ENCODE measurements around the gene GAPVD1.

DNA sequence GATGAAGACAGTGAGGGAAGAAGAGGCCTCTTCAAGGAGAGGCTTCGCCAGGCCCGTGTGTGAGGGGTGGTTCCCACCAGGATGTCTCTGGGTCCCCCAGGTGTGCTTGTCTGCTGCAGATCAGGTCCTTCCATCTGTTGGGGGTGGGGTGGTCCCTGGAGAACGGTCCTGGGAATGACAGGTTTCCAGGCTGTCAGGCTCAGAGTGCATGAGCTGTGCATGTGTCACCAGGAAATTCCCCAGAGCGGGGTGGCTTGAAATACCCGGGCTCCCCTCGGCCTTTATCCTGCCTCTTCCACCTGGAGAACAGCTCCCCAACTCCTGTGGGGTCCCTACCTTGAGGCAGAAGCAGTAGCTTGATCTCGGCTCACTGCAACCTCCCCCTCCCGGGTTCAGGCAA lies 118.8 kb downstream of the GAPVD1 start:
- TF ChIP-seq, protein P1, sequence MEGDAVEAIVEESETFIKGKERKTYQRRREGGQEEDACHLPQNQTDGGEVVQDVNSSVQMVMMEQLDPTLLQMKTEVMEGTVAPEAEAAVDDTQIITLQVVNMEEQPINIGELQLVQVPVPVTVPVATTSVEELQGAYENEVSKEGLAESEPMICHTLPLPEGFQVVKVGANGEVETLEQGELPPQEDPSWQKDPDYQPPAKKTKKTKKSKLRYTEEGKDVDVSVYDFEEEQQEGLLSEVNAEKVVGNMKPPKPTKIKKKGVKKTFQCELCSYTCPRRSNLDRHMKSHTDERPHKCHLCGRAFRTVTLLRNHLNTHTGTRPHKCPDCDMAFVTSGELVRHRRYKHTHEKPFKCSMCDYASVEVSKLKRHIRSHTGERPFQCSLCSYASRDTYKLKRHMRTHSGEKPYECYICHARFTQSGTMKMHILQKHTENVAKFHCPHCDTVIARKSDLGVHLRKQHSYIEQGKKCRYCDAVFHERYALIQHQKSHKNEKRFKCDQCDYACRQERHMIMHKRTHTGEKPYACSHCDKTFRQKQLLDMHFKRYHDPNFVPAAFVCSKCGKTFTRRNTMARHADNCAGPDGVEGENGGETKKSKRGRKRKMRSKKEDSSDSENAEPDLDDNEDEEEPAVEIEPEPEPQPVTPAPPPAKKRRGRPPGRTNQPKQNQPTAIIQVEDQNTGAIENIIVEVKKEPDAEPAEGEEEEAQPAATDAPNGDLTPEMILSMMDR (IDR thresholded peaks at IDR 0.05; ENCODE audit: control extremely low read depth in 1 of 3, insufficient read depth in 1 of 3, low read depth in 1 of 3, low read length in 3 of 3): no peak
- TF ChIP-seq BACH1 (IDR thresholded peaks at IDR 0.05; ENCODE audit: low read length): no peak
- no peak for TF ChIP-seq TAF1 (IDR thresholded peaks at IDR 0.05; ENCODE audit: low read depth, low read length)
- no peak for TF ChIP-seq CREB1 (IDR thresholded peaks at IDR 0.05)
- no peak for TF ChIP-seq POLR2A (IDR thresholded peaks at IDR 0.05; ENCODE audit: control extremely low read depth in 1 of 2, low read depth in 2 of 2, low read length in 2 of 2)
- no peak for TF ChIP-seq ZNF274 (IDR thresholded peaks at IDR 0.05; ENCODE audit: borderline replicate concordance, extremely low read depth, low read length)
